Amniotic epithelial cell (primary cell): Measurements from ENCODE around the gene SRSF3.
A peak's percentile ranks its signal among the peaks of the same experiment; 100 is the strongest.
"Not testable (repeated sequence)": the region's sequence is repeated elsewhere in the genome, so short reads cannot be mapped to it uniquely, and the experiment has no call there.

ENCODE experiments used
- DNase-seq: peaks from one replicate; pipeline ENCODE4 v3.0.0-alpha.2; 2010; ENCODE audit warnings: low read depth

SRSF3 gene

GRCh38 chr6:36576578-36576977, 17.6 kb upstream of the SRSF3 start:
- no peak for DNase-seq

GRCh38 chr6:36577301-36577700, 16.9 kb upstream of the SRSF3 start:
- DNase-seq: peak; percentile 92

GRCh38 chr6:36578030-36578429, 16.1 kb upstream of the SRSF3 start:
- no peak for DNase-seq

- no peak for DNase-seq
Observed at GRCh38 chr6:36578431-36578830, 15.7 kb upstream of the SRSF3 start.

- no peak for DNase-seq
Observed at GRCh38 chr6:36580184-36580526, 14.0 kb upstream of the SRSF3 start.

GRCh38 chr6:36581716-36582115, 12.4 kb upstream of the SRSF3 start:
- no peak for DNase-seq

- DNase-seq: no peak
Observed at GRCh38 chr6:36586606-36587005, 7.6 kb upstream of the SRSF3 start.

GRCh38 chr6:36589025-36589400, 5.1 kb upstream of the SRSF3 start:
- not testable (repeated sequence) for DNase-seq

- peak; percentile 90 for DNase-seq
Observed at GRCh38 chr6:36590237-36590636, 3.9 kb upstream of the SRSF3 start.

GRCh38 chr6:36592221-36592655, 1.9 kb upstream of the SRSF3 start:
- no peak for DNase-seq

GRCh38 chr6:36593569-36594028, 563 bp upstream of the SRSF3 start:
- DNase-seq: peak; percentile 56

GRCh38 chr6:36594816-36595643, 868 bp downstream of the SRSF3 start:
- peak; percentile 61 for DNase-seq

- no peak for DNase-seq
Observed at GRCh38 chr6:36596356-36596755, 2.2 kb downstream of the SRSF3 start.

- no peak for DNase-seq
Observed at GRCh38 chr6:36597775-36598174, 3.6 kb downstream of the SRSF3 start.

GRCh38 chr6:36598326-36598725, 4.2 kb downstream of the SRSF3 start:
- DNase-seq: no peak

- DNase-seq: no peak
Observed at GRCh38 chr6:36598739-36599318, 4.7 kb downstream of the SRSF3 start.

GRCh38 chr6:36599791-36600209, 5.6 kb downstream of the SRSF3 start:
- DNase-seq: peak; percentile 76

GRCh38 chr6:36600564-36601146, 6.5 kb downstream of the SRSF3 start:
- DNase-seq: no peak

GRCh38 chr6:36601818-36602217, 7.7 kb downstream of the SRSF3 start:
- not testable (repeated sequence) for DNase-seq

GRCh38 chr6:36603222-36604089, 9.3 kb downstream of the SRSF3 start:
- DNase-seq: no peak

GRCh38 chr6:36604090-36605060, 10.2 kb downstream of the SRSF3 start:
- DNase-seq: no peak
